Measurements from ENCODE around the gene CPA4.

GRCh38 chr7:130266258-130266960 is 26.6 kb upstream of the CPA4 start, which contains the start of gene CPA2:
- no peak for TF ChIP-seq YY1 (IDR thresholded peaks at IDR 0.05; ENCODE audit: insufficient read depth, insufficient read length)
- no peak for TF ChIP-seq ZNF274 (IDR thresholded peaks at IDR 0.05; ENCODE audit: low read depth, low read length)
- TF ChIP-seq SUZ12 (IDR thresholded peaks at IDR 0.05; ENCODE audit: extremely low read depth, insufficient read depth, insufficient read length): no peak

Data from NT2/D1 (cell line).